ENCODE measurements around the gene PCNX4. TPM values are rescaled to one million over a fixed set of nuclear protein-coding genes. Genes with fewer than 3 reads are reported as not detected.

Gene PCNX4
- total RNA-seq, 1 donor from 2014 or later, result 79.0 TPM

DNA sequence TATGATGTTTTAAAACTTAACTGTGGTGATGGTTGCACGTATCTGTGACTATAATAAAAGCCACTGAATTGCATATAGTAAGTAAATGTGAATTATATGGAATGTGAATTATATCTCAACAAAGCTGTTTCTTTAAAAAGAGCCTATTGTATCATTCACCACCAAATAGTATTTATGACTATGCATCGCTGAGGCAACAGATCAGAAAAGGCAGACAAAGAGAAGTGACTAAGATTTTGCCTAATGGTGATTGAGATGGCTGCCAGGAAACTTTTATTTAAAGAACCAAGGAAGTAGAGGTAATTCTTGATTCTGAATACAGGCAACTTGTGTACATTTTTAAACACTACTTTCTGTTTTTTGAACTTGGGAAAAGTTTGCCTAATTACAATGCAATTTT lies 41.8 kb downstream of the PCNX4 start:
- no peak overlapping the region for H3K4me3 Mint-ChIP-seq
- H3K9me3 Mint-ChIP-seq, result peaks cover 17% of the 10 kb centered on the region
- no peak for DNase-seq (ENCODE audit: low spot score in 2 of 2, unreplicated experiment in 2 of 2)
- H3K4me1 Mint-ChIP-seq, result no peaks in the 10 kb centered on the region
- TF ChIP-seq, protein P1, sequence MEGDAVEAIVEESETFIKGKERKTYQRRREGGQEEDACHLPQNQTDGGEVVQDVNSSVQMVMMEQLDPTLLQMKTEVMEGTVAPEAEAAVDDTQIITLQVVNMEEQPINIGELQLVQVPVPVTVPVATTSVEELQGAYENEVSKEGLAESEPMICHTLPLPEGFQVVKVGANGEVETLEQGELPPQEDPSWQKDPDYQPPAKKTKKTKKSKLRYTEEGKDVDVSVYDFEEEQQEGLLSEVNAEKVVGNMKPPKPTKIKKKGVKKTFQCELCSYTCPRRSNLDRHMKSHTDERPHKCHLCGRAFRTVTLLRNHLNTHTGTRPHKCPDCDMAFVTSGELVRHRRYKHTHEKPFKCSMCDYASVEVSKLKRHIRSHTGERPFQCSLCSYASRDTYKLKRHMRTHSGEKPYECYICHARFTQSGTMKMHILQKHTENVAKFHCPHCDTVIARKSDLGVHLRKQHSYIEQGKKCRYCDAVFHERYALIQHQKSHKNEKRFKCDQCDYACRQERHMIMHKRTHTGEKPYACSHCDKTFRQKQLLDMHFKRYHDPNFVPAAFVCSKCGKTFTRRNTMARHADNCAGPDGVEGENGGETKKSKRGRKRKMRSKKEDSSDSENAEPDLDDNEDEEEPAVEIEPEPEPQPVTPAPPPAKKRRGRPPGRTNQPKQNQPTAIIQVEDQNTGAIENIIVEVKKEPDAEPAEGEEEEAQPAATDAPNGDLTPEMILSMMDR (IDR thresholded peaks at IDR 0.05; ENCODE audit: unreplicated experiment), result no peak
- H3K27me3 Mint-ChIP-seq (ENCODE audit: low read depth), result no peaks in the 10 kb centered on the region
- H3K27ac Mint-ChIP-seq, result no peak overlapping the region
- H3K36me3 Mint-ChIP-seq, result peaks cover 50% of the 10 kb centered on the region

DNA sequence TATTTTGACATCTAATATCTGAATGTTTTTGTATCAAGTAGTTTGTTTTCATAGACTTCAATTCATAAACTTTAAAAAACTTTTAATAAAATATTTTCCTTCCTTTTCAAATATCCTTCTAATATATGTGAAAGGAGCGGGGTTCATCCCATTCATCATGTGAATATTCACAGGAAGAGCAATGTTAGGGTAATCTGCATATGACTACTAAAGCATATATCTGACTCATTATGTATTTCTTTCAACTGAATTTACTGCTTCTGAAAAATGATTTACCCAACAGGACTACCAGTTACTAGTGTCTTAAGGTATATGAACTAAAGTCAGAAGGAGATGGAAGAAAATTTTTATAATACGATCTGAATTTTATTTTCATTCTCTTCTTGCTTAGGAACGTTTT lies 43.0 kb downstream of the PCNX4 start:
- no peak for DNase-seq (ENCODE audit: low spot score in 2 of 2, unreplicated experiment in 2 of 2)
- Mint-ChIP-seq H3K9me3 (peaks cover 15% of the 10 kb centered on the region), H3K27me3 (ENCODE audit: low read depth) (no peaks in the 10 kb centered on the region), H3K4me3 (no peak overlapping the region), H3K36me3 (peaks cover 46% of the 10 kb centered on the region), H3K4me1 (no peaks in the 10 kb centered on the region), H3K27ac (no peak overlapping the region)
- TF ChIP-seq, protein P1 (IDR thresholded peaks at IDR 0.05; ENCODE audit: unreplicated experiment), result no peak

DNA sequence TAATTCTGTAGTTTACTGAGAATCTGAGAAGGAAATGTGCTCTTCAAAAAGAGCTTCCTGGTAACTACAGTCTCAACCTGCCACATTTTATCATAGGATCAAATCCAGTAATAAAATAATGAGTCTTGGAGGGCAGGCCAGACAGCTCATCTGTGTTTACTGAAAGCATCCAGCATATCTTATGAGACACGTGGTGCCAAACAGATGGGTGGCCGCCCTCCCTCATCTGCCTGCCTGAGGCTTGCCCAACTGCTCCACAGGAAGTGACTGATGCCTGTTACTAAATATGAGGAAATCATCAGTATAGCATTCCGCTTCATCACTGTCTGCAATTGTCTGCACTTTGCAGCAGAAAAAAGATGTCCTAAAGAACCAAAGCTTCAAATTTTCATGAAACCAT lies 60.0 kb downstream of the PCNX4 start:
- no peaks in the 10 kb centered on the region for H3K9me3 Mint-ChIP-seq
- H3K27ac Mint-ChIP-seq, result no peak overlapping the region
- no peak for DNase-seq (ENCODE audit: low spot score in 2 of 2, unreplicated experiment in 2 of 2)
- no peak overlapping the region for H3K4me3 Mint-ChIP-seq
- peaks cover 43% of the 10 kb centered on the region for H3K36me3 Mint-ChIP-seq
- H3K27me3 Mint-ChIP-seq (ENCODE audit: low read depth), result no peaks in the 10 kb centered on the region
- TF ChIP-seq, protein P1 (IDR thresholded peaks at IDR 0.05; ENCODE audit: unreplicated experiment), result no peak
- no peaks in the 10 kb centered on the region for H3K4me1 Mint-ChIP-seq

DNA sequence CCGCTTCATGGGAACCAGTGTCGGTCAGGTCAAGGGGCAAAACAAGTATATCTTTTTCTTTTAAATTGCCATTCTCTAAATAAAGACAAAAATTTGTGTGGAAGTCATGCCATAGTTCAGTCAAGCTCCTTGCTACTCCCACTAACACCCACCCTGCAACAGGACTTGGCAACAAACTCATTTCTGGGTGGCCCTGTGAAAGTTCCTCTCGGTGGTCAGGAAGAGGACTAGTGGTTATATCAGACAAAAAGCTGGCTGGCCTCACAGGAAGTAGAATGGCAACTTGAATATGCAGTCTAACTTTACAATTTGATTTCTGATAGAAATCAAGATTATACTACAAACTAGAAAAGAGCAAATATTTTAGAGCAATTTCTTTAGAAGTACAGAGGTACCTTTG lies 62.3 kb downstream of the PCNX4 start:
- Mint-ChIP-seq H3K4me3 (no peak overlapping the region), H3K27ac (no peak overlapping the region), H3K36me3 (peaks cover 35% of the 10 kb centered on the region), H3K27me3 (ENCODE audit: low read depth) (no peaks in the 10 kb centered on the region), H3K4me1 (no peaks in the 10 kb centered on the region), H3K9me3 (no peaks in the 10 kb centered on the region)
- TF ChIP-seq, protein P1 (IDR thresholded peaks at IDR 0.05; ENCODE audit: unreplicated experiment), result no peak
- DNase-seq (ENCODE audit: low spot score in 2 of 2, unreplicated experiment in 2 of 2), result no peak

DNA sequence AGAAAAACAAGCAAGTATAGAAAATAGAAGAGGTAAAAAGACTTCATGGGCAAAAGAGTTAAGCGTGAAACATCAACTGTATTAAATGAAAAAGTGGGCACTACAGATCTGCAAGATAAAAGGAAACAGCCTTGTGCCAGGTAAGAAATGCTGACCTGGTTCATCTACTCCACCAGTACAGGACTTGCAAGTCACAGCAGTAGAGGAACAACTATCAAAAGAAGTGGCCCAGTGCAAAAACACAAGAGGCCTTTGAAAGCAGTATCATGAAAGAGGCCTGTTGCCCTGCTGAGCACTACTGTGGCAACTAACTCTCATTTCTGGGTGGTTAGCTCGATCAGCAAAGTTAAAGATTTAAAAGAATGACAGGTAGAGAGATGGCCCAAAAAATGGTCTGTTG lies 62.9 kb downstream of the PCNX4 start:
- Mint-ChIP-seq H3K9me3 (no peaks in the 10 kb centered on the region), H3K4me3 (no peak overlapping the region), H3K4me1 (peaks cover 3% of the 10 kb centered on the region), H3K27ac (no peak overlapping the region), H3K27me3 (ENCODE audit: low read depth) (no peaks in the 10 kb centered on the region), H3K36me3 (peaks cover 31% of the 10 kb centered on the region)
- TF ChIP-seq, protein P1 (IDR thresholded peaks at IDR 0.05; ENCODE audit: unreplicated experiment), result no peak
- no peak for DNase-seq (ENCODE audit: low spot score in 2 of 2, unreplicated experiment in 2 of 2)

DNA sequence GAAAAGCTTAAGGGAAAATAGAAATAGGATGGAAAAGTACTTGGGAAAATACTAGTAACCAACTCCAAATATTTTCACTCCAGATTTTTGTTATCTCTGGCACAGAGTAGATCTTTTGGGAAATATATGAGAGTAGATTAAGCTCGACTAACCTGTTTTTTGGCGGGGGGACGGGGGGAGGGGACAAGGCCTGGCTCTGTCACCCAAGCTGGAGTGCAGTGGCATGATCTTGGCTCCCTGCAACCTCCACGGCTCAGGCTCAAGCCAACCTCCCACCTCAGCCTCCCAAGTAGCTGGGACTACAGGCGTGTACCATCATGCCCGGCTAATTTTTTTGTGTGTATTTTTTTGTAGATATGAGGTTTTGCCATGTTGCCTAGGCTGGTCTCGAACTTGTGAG lies 68.7 kb downstream of the PCNX4 start:
- Mint-ChIP-seq H3K36me3 (peaks cover 2% of the 10 kb centered on the region), H3K4me3 (no peak overlapping the region)
- TF ChIP-seq, protein P1 (IDR thresholded peaks at IDR 0.05; ENCODE audit: unreplicated experiment), result no peak

More for the DNA sequence above, 68.7 kb downstream of the PCNX4 start:
- H3K4me1 Mint-ChIP-seq, result peaks cover 20% of the 10 kb centered on the region
- no peak overlapping the region for H3K27ac Mint-ChIP-seq
- no peak for DNase-seq (ENCODE audit: low spot score in 2 of 2, unreplicated experiment in 2 of 2)
- no peaks in the 10 kb centered on the region for H3K27me3 Mint-ChIP-seq (ENCODE audit: low read depth)
- no peaks in the 10 kb centered on the region for H3K9me3 Mint-ChIP-seq
